Progenitor cell of endocrine pancreas (in vitro differentiated cells): Measurements from ENCODE around the gene PPT2. TPM values are rescaled to one million over a fixed set of nuclear protein-coding genes. Genes with fewer than 3 reads are reported as not detected.
"Not testable (repeated sequence)": the region's sequence is repeated elsewhere in the genome, so short reads cannot be mapped to it uniquely, and the experiment has no call there.

ENCODE experiments used
- DNase-seq: peaks from one replicate; pipeline ENCODE4 v3.0.0; 2021; ENCODE audit warnings: low spot score; ENCODE audit not compliant: unreplicated experiment
- H3K27ac Mint-ChIP-seq: 2 replicates; pipeline ENCODE4 v1.8.0; 2021; ENCODE audit warnings: mild to moderate bottlenecking, moderate library complexity, mixed read lengths
- H3K27me3 Mint-ChIP-seq: 2 replicates; pipeline ENCODE4 v1.8.0; 2021; ENCODE audit warnings: mixed read lengths
- H3K36me3 Mint-ChIP-seq: 2 replicates; pipeline ENCODE4 v1.8.0; 2022; ENCODE audit warnings: mixed read lengths; ENCODE audit not compliant: insufficient read depth
- H3K4me1 Mint-ChIP-seq: 2 replicates; pipeline ENCODE4 v1.8.0; 2021; ENCODE audit warnings: low read depth, mixed read lengths
- H3K4me3 Mint-ChIP-seq: 2 replicates; pipeline ENCODE4 v1.8.0; 2021; ENCODE audit warnings: low read depth, mild to moderate bottlenecking, moderate library complexity, mixed read lengths
- H3K9me3 Mint-ChIP-seq: 2 replicates; pipeline ENCODE4 v1.8.0; 2021; ENCODE audit warnings: low read depth, mixed read lengths
- CTCF ChIP-seq: fragments of 200-600 bp; sonication (generic); IDR thresholded peaks from one replicate; pipeline ENCODE4 v1.5.0; 2021; ENCODE audit warnings: antibody characterized with exemption, mild to moderate bottlenecking; ENCODE audit not compliant: unreplicated experiment
- total RNA-seq: library from RNA; stranded (reverse); gene quantifications from 2 replicates; pipeline ENCODE4 v1.2.1, GENCODE V29; 2021

PPT2 gene
- total RNA-seq, 1 donor from 2014 or later = 80.8 TPM

GRCh38 chr6:32133786-32134185, 20.2 kb upstream of the PPT2 start:
- Mint-ChIP-seq H3K27me3 (peaks cover 6% of the 10 kb centered on the region), H3K4me3 (no peak overlapping the region), H3K36me3 (no peaks in the 10 kb centered on the region), H3K27ac (no peak overlapping the region), H3K4me1 (peaks cover 8% of the 10 kb centered on the region), H3K9me3 (no peaks in the 10 kb centered on the region)
- TF ChIP-seq CTCF = no peak
- no peak for DNase-seq

- Mint-ChIP-seq H3K4me3 (no peak overlapping the region), H3K27me3 (peaks cover 6% of the 10 kb centered on the region), H3K27ac (no peak overlapping the region), H3K9me3 (no peaks in the 10 kb centered on the region), H3K4me1 (peaks cover 8% of the 10 kb centered on the region), H3K36me3 (no peaks in the 10 kb centered on the region)
- no peak for TF ChIP-seq CTCF
- DNase-seq = no peak
These were observed 16.5 kb upstream of the PPT2 start for GRCh38 chr6:32137454-32137853.

GRCh38 chr6:32139590-32139989, 14.4 kb upstream of the PPT2 start:
- no peak overlapping the region for H3K27ac Mint-ChIP-seq
- H3K4me3 Mint-ChIP-seq = no peak overlapping the region
- H3K36me3 Mint-ChIP-seq = no peaks in the 10 kb centered on the region
- no peak for DNase-seq
- H3K27me3 Mint-ChIP-seq = peaks cover 3% of the 10 kb centered on the region
- no peaks in the 10 kb centered on the region for H3K9me3 Mint-ChIP-seq
- no peak for TF ChIP-seq CTCF
- H3K4me1 Mint-ChIP-seq = peaks cover 8% of the 10 kb centered on the region

GRCh38 chr6:32140420-32141046, 13.4 kb upstream of the PPT2 start:
- Mint-ChIP-seq H3K36me3 (no peaks in the 10 kb centered on the region), H3K4me1 (peaks cover 8% of the 10 kb centered on the region), H3K4me3 (no peak overlapping the region), H3K27me3 (no peaks in the 10 kb centered on the region), H3K9me3 (no peaks in the 10 kb centered on the region), H3K27ac (no peak overlapping the region)
- TF ChIP-seq CTCF = no peak
- DNase-seq = no peak

GRCh38 chr6:32144238-32144637, 9.7 kb upstream of the PPT2 start:
- DNase-seq, H3K27ac Mint-ChIP-seq, H3K4me3 Mint-ChIP-seq, H3K9me3 Mint-ChIP-seq, H3K27me3 Mint-ChIP-seq, H3K36me3 Mint-ChIP-seq: not testable (repeated sequence)
- H3K4me1 Mint-ChIP-seq = peaks cover 17% of the 10 kb centered on the region

GRCh38 chr6:32146287-32146686, 7.7 kb upstream of the PPT2 start:
- TF ChIP-seq CTCF = no peak
- Mint-ChIP-seq H3K27me3 (peaks cover 12% of the 10 kb centered on the region), H3K9me3 (no peaks in the 10 kb centered on the region), H3K27ac (peak overlapping the region; percentile 7), H3K4me1 (peaks cover 12% of the 10 kb centered on the region), H3K4me3 (no peak overlapping the region), H3K36me3 (peaks cover 4% of the 10 kb centered on the region)
- no peak for DNase-seq
